ENCODE measurements around the gene ZFYVE21. TPM values are rescaled to one million over a fixed set of nuclear protein-coding genes. Genes with fewer than 3 reads are reported as not detected.
"Not testable (repeated sequence)": the region's sequence is repeated elsewhere in the genome, so short reads cannot be mapped to it uniquely, and the experiment has no call there.

Gene ZFYVE21
- total RNA-seq, 1 donor from 2014 or later = 46.9 TPM

DNA sequence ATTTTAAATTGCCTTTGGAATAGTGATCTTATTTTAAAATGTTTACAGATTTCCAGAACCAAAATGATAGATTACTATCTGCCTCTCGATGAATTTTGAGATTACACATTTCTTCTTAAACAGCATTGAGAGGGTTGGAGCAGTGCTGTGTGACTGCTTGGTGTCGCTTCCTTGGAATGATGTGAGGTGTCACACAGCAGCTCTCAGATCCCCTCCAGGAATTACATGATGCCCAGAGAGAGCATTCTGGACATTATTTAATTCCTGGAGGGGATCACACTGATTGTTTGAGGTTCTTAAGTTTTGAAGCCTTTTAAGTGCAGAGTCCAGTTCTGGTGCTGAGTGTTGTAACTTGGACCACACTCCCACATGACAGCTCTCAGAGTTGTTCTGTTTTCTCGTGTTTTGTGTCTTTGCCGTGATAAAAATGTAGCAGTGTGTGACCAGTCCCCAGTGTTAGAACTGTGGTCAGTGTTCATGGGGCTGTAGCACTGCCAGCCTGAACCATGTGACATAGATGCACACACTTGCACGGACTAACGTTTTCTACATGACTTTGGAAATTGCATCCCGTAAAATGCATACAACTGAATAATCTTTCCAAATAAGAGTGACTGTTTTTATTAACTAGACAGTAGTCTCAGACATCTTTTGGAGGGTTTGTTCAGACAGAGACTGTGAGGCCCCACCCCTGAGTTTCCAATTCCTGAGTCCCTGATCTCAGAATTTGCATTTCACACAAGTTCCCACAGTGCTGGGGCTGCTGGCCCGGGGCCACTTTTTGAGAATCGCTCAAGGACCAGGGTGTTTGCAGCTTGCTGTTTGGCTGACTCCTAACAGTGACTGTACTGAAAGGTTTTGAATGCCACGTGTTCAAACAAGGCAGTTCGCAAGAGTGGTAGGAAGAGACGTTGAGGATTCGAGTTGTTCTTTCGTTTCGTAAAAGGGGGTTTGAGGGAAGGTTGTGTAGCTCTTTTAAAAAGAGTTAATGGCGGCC, 26.4 kb upstream of the ZFYVE21 start:
- intact Hi-C loops (cut with DNase I) = no loop called here
- ATAC-seq (peak; percentile 64), DNase-seq (ENCODE audit: missing footprints) (peak; percentile 80)

DNA sequence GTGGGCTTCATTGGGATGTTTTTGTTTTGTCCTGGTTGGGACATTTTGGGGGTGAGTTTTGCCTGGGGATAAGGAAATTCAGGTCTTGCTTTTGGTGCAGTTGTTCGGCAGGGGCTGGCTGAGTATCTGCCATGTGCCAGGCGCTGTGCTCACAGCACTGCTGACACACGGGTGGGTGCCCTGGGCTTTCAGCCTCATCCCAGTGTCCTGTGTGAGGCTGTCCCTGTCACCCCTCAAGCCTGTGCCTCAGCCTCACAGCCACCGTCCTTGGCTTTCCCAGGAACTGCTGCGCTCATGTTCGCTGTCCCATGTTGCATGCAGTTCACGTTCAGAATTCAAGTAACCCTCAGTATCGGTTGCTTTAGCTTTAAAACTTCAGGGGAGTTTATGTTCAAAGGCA, 25.3 kb upstream of the ZFYVE21 start:
- no peak for DNase-seq (ENCODE audit: missing footprints)
- ATAC-seq = no peak
- intact Hi-C loops (cut with DNase I) = no loop called here

DNA sequence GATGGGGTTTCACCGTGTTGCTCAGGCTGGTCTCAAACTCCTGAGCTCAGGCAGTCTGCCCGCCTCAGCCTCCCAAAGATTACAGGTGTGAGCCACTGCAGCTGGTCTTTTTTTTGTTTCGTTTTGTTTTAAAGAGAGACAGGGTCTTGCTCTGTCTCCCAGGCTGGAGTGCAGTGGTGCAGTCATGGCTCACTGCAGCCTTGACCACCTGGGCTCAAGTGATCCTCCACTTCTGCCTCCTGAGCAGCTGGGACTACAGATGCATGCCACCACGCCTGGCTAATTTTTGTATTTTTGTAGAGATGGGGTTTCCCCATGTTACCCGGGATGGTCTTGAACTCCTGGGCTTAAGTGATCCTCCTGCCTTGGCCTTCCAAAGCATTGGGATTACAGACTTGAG, 24.0 kb upstream of the ZFYVE21 start:
- DNase-seq (ENCODE audit: missing footprints); intact Hi-C loops (cut with DNase I); ATAC-seq: not testable (repeated sequence)

DNA sequence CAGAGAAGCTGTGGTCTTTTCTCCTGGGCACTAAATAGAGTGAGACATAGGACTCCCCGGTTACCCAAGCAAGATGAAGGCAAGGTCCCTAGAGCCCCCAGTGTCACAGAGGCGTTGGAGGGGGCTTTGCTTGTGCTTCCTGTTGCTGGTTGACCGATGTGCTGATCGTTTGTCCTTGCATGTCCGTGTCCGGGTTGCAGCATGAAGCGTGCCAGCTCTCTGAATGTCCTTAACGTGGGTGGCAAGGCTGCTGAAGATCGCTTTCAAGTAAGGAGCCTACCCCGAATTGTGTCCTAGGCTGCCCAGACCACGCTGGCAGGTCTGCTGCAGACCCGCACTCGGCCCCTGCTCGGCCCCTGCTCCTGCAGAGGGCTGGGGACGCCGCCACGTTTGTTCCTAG, 23.5 kb upstream of the ZFYVE21 start:
- intact Hi-C loops (cut with DNase I) = no loop called here
- peak; percentile 56 for DNase-seq (ENCODE audit: missing footprints)
- ATAC-seq = no peak

DNA sequence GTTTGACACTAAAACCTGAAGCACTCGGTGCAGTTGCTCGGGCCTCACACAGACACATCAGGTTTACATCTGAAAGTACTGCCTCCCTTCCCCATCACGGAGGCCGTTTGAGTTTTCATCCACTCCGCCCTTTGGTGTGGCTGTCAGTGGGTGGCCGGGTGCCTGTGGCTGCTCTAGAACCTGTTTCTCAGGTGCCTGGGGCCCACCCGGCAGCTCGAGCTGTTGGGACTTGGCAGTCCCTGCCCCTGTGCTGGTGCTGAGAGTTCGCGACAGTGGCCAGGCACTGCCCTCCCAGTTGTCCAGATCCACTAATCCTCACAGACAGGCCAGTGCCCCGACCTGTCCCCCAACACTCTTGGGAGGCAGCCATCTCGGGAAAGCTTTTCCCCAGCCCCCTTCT, 22.7 kb upstream of the ZFYVE21 start:
- intact Hi-C loops (cut with DNase I) = no loop called here
- DNase-seq (ENCODE audit: missing footprints) (no peak), ATAC-seq (no peak)

DNA sequence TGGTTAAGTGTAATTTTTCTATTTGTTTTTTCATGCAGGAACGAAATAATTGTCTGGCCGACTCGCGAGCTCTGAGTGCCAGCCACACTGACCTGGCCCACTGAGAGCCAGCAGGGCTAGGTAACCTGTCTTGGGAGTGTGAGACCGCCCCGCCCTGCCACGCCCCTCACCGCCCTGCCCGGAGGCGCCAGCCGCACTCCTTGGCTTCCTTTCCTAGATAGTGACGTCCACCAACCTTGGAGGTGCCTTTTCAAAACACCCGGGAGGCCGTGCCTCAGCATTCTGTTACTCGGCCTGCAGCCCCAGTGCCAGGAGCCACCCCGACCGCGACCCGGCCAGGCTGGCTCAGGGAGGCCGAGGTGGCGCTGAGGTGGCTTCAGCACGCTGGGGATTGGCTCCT, 22.1 kb upstream of the ZFYVE21 start:
- intact Hi-C loops (cut with DNase I) = no loop called here
- DNase-seq (ENCODE audit: missing footprints) (no peak), ATAC-seq (no peak)

DNA sequence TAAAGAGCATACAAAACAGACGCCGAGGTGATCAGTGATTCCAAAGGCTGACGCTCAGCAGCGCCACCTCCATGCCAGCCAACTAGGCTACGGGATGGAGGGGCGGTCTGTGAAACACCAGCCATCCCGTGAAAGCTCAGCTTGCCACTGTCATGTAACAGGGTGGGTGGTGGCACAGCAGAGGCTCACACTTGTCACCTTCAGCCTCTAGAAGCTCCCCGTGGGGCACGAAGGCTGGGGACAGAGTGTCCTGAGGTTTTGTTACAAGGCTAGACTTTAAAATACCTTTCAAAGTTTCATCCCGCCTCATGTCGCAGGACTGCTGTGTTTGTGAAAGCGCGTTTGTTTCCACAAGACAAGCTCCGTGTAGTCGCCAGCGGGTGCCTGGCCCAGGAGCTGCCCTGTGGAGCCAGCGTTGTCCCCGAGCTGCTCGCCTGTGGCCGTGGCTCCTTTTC, 21.0 kb upstream of the ZFYVE21 start:
- intact Hi-C loops (cut with DNase I) = no loop called here
- ATAC-seq (no peak), DNase-seq (ENCODE audit: missing footprints) (no peak)

DNA sequence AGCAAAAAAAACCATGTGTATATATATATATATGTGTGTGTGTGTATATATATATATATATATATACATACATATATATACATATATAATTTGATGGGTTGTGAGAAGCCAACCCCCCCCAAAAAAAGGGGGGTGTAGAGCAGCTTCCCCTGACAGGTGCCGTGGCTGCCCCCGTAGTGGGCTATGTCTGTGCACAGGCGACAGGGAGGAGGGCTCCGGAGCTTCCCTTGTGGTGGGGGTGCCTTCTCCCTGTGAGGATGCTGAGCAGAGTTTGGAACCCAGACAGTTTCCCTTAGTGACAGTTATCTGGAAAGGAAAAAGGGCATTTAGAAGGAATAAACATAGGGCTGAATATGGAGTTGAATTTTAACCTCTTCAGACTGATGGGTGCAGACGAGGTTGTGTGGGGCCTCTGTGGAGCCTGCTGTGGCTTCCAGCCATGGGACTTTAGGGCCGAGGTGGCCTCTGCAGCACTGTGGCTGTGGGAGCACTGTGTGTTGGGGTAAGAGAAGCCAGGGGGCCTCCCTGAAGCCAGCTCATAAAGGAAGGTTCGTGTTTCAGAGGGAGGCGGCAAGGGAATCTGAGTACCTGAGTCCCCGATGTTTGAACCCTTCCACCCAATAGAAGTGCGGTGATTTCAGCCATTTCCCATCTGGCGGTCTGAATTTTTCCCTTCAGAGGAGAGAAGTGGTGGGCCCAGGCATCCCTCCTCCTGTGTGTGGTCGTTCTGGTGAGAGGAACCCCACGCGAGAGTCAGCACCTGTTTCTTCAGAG, 20.1 kb upstream of the ZFYVE21 start:
- intact Hi-C loops (cut with DNase I) = no loop called here
- DNase-seq (ENCODE audit: missing footprints) = peak; percentile 60
- ATAC-seq = no peak

DNA sequence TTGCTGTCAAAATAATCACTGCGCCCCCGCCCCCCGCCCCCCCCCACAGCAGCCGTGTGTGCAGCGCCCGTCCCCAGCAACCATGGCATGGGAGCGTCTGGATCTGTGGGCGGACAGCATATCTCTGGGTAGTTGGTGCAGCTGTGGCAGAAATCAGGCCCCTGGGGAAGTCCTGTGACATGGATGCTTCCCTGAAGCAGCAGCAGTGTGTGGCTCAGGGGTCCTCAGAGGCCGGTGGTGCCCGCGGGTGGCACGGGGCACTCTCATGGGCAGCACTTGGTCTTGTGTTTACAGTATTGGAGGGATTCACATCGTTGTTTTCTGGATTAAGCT, 19.6 kb upstream of the ZFYVE21 start:
- intact Hi-C loops (cut with DNase I) = no loop called here
- peak; percentile 53 for DNase-seq (ENCODE audit: missing footprints)

DNA sequence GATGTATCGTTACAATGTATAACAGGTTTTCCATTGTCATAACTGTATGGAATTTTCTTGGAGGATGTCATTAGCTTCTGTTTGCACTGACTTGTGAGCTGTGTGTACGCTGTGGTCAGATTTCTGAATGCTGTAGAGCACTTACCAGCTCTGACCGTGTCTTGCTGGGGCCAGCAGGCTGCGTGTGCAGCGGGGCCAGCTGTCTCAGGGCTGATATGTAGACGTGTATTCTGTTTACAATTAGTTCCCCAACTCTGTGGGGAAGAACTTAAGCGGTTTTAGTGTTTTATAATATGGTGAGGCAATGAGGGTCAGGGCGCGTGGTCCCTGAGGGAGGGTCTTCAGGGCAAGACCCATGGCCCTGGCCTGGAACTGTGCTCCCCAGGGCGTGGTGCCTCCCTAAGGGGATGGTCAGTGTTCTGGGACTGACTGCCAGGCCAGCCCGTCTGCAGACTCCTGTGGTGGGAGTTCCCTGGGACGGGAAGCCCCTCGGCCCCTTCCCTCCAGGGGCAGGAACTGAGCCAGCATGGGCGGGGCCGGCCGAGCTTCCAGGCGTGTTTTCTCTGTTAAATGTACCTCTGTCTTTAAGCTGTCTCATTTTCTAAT, 19.0 kb upstream of the ZFYVE21 start:
- DNase-seq (ENCODE audit: missing footprints) (peak; percentile 78), ATAC-seq (peak; percentile 55)
- intact Hi-C loops (cut with DNase I) = no loop called here

More for the DNA sequence above, 19.6 kb upstream of the ZFYVE21 start:
- ATAC-seq = no peak

DNA sequence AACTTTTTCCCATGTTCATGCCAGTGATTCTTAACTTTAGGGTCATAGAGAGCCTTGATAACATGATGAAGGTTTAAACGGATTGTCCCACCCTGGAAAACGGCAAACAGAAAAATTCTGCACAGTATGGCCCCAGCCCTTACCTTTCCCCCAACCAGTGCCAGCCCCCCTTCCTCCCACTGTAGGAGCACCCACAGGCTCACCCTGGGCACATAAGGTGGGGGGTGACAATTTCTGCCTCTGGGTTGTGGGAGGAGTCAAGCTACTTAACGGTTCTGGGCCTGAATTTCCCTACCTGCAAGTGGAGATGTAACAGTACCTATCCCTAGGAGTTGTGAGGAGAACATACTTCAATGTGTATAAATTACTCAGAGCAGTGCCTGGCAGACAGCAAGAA, 18.4 kb upstream of the ZFYVE21 start:
- no peak for DNase-seq (ENCODE audit: missing footprints)
- intact Hi-C loops (cut with DNase I) = no loop called here
- ATAC-seq = no peak

DNA sequence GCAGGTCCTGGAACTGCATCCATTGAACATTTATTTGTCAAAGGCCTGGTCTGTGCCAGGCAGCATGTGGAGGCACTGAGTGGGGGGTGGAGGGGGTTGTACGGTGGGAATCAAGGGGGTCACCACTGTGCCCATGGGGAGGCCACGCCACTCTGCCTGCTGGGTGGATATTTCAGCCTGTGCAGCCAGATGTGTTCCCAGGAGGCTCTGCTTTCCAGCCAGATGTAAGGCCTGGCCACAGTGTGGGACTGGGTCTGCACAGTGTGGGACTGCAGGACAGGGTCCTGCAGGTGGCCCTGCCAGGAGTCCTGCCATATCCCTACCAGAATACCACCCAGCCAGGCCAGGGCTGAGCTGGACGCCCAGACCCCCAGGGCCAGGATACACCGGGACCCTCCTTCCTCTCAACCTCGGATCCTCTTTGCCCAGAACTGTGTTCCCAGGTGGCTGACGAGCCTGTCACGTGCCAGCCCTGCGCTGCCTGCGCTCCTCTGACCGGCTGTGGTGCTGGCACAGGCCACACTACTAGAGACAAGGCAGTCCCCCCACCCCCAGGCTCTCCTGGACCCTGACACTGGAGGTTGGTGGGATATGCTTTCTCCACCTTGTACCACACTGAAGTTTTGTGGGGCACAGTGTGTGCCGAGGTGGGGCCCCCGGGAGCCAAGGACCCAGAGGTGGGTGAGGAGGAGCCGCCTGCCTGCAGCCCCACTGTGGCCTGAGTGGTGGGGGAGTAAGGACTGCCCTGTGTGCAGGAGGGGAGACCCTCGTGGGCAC, 17.8 kb upstream of the ZFYVE21 start:
- peak; percentile 67 for DNase-seq (ENCODE audit: missing footprints)
- intact Hi-C loops (cut with DNase I) = no loop called here
- no peak for ATAC-seq

DNA sequence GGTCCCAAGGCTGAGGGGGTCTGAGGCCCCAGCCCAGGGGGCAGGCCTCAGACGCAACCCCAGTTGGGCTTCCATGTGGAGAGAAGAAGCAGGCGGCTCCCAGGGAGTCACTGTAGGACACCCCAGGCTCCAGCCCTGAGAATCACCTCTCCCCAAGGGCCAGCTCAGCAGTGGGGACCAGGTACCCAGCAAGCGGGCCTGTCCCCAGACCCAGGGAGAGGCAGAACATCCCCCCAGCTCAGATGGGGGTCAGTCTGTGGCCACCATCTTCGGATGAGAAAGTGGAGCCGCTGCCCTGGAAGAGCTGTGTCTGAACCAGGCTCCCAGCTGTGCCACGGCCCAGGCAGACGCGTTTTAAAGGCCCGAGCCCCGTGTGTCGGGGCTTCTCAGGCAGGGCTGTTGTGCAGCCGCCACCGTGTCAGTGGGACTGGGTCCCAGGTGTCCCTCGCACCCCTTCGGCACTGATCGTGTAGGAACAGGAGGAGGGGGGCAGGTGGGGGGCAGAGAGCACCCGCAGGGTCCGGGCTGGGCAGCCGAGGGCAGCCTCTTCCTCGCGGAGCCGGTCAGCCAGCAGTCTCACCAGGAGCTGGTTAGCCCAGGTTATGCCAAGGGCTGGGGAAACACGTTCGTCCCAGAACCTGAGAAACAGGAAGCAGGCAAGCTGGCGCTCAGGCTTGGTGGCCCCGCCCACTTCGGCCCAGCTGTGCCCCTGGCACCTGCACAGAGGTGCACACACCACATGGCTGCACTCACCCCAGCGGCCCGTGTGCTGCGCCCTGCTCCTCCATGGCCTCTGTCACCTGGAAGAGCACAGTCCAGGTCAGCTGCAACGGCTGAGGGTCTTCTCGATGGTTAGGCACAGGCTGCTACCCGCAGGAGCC, 17.0 kb upstream of the ZFYVE21 start:
- peak; percentile 62 for DNase-seq (ENCODE audit: missing footprints)
- intact Hi-C loops (cut with DNase I) = no loop called here

DNA sequence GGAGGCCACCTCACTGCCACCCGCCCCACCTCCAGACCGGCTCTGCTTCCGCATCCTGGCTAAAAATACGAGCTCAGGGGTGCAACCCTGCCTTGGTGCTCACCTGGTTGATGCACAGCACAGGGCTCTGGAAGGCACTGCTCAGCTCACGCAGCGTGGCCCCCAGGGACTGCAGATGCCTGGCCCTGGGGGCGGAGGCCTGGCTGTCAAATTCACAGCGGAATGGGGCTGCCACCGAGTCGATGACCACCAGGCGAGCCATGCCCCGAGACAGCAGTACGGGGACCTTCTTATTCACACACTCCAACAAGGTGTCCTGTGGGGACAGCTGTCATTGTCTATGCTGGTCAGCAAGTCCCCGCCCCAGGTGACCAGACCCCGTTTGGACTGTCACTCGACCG, 16.3 kb upstream of the ZFYVE21 start:
- intact Hi-C loops (cut with DNase I) = no loop called here
- ATAC-seq (no peak), DNase-seq (ENCODE audit: missing footprints) (peak; percentile 56)

More for the DNA sequence above, 17.0 kb upstream of the ZFYVE21 start:
- no peak for ATAC-seq

DNA sequence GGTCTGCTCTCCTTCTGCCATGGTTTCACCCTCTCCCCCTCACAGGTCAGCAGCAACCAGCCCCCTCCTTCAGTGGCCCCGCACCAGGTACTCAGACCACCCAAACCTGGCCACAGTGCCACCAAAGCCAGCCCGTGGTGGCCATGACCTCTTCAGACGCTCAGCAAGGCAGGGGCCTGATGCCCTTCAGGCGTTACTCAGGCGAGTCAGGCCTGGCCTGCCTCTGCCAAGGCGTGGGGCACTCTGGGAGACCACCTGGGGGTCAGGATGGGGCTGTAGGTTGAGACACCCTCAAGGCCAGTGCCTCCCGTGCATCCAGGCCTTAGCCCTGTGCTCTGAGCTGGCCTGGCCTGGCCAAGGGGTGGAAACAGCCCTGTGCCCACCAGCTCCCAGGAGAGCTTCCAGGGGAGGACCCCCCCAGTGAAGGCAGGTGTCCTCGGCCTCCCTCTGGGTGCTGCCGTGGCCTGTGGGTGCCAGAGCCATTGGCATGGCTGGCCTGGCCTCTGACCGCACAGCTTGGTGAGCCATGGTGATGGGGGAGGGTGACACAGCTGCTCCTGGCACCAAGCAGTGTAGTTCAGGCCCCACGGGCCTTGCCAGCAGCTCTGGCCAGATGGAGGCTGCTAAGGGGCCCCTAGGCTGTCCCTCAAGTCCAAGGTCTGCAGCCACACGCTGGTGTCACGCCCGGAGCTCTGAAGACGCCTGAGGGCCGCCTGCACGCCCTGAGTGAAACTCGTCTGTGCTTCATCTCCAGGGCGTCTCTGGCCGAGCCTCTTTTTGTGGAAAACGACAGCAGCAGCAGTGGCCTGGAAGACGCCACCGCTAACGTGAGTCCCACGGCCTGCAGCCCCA, 15.5 kb upstream of the ZFYVE21 start:
- DNase-seq (ENCODE audit: missing footprints) (peak; percentile 67), ATAC-seq (peak; percentile 57)
- intact Hi-C loops (cut with DNase I) = no loop called here

DNA sequence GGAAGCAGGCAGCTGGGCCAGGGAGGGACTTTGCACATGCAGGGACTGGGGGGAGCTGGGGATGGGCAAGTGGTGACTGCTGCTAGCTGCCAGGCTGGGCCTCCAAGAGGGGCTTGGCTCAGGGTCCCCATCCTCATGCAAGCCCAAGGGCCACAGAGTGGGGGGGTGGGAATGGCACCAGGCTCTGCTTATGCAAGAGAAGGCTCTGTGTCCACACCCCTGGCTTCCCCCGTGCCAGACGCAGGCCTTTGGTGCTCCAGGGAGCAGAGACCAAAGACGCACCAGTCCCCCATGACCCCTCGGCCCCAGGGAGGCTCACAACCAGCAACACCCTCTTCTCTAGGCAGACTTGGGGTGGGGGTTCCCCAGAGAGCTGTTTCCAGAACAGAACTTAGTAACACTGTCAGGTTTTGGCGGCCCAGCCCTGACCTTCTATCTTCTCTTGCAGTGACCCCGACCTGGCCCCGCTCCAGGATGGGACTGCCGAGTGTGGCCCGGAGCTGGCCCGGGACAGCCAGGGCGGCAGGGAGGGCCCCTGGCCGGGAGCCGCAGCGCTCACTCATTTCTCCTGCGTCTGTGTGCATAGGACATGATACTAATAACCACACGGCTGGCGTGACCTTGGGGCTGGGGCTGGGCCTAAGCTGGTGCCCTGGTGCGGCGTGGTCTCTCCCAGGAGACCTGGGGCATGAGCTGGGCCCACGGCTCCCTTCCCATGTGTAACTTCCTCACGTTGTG, 14.7 kb upstream of the ZFYVE21 start:
- DNase-seq (ENCODE audit: missing footprints) = peak; percentile 72
- peak; percentile 12 for ATAC-seq
- intact Hi-C loops (cut with DNase I) = no loop called here
